NCI-H1105 treated with DMSO at 0.1 percent for 48 hours (cell line): ENCODE measurements around the gene CLEC4G.
"Not testable (repeated sequence)": the region's sequence is repeated elsewhere in the genome, so short reads cannot be mapped to it uniquely, and the experiment has no call there.

Experiments
- DNase-seq: peaks from one replicate; lab custom pipeline; 2025; lab: John Stamatoyannopoulos, UW

The CLEC4G gene, protein sequence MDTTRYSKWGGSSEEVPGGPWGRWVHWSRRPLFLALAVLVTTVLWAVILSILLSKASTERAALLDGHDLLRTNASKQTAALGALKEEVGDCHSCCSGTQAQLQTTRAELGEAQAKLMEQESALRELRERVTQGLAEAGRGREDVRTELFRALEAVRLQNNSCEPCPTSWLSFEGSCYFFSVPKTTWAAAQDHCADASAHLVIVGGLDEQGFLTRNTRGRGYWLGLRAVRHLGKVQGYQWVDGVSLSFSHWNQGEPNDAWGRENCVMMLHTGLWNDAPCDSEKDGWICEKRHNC

GRCh38 chr19:7732045-7732444 lies at the start of gene CLEC4G:
TSS of gene CLEC4G (minus strand) at chr19:7732110. CDS start at chr19:7732102, 8 bp downstream.
- no peak for DNase-seq

DNA sequence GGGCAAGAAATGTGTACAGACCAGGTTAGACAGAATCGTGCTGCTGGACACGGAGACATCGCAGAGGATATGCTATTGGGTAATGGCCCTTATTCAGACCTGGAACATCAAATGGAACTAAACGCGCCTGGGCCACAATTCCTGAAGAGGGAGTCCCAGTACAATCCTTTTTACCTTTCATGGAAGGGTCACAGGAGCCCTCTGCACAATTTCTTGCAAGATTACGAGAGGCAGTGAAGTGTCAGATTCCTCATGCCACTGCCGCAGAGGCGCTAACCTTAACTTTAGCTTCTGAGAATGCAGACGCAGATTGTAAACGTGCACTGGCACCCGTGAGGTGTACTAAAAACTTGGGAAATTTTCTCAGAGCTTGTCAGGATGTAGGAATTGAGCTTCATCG lies 49.2 kb upstream of the CLEC4G start:
- no peak for DNase-seq

- DNase-seq = no peak
These were observed 47.9 kb upstream of the CLEC4G start for GRCh38 chr19:7779631-7780486.

GRCh38 chr19:7778081-7778480 lies 46.2 kb upstream of the CLEC4G start:
- no peak for DNase-seq

- DNase-seq = no peak
These were observed 43.9 kb upstream of the CLEC4G start for GRCh38 chr19:7775761-7776160.

DNA sequence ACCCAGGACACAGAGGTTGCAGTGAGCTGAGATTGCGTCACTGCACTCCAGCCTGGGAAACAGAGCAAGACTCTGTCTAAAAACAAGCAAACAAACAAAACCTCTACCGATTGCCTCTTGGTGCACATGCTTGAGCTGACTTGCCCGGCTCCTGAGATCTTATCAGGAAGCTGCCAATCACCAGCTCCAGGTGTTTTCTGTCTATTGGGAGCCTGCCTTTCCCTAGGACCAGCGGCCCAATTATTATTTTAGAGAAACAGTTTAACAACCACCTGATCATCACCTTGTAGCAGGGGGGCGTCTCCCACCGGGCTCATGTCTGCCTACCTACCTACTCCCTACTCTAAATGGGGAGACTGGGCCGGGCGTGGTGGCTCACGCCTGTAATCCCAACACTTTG lies 41.9 kb upstream of the CLEC4G start:
- DNase-seq = no peak

- DNase-seq = no peak
These were observed 40.9 kb upstream of the CLEC4G start for GRCh38 chr19:7772752-7773291.

GRCh38 chr19:7771072-7771471 lies 39.2 kb upstream of the CLEC4G start:
- DNase-seq = no peak

DNA sequence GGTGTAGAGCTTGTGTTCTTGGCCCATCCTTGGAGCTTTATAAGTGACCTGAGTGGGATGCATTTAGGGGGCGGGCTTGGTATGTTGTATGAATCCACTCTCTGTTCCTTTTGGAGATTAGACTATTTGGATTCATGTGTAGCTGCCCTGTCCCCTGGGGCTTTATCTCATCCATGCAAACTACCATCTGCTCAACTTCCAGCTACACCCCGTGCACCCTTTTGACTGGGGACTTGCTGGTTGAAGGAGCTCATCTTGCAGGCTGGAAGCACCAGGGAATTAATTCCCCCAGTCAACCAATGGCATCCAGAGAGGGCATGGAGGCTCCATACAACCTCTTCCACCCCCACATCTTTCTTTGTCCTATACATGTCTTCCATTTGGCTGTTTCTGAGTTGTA lies 37.3 kb upstream of the CLEC4G start:
- no peak for DNase-seq

DNA sequence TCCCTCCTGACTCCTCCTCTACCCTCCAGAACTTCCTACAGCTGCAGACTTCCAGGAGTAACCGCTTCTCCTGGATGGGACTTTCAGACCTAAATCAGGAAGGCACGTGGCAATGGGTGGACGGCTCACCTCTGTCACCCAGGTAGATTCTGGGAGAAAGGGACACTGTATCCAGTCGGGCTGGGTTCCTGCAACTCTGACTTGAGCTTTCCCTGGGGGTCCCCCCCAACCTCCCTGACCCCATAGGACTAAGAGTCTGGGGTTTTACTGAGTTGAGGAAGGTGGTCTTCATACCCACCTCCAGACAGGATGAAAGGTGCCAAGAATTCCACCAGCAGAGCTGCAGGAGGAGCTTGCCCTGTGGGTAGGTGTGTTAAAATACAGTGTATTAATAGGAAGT lies 35.6 kb upstream of the CLEC4G start:
- DNase-seq = no peak

GRCh38 chr19:7766535-7766934 lies 34.6 kb upstream of the CLEC4G start:
- DNase-seq = no peak

DNA sequence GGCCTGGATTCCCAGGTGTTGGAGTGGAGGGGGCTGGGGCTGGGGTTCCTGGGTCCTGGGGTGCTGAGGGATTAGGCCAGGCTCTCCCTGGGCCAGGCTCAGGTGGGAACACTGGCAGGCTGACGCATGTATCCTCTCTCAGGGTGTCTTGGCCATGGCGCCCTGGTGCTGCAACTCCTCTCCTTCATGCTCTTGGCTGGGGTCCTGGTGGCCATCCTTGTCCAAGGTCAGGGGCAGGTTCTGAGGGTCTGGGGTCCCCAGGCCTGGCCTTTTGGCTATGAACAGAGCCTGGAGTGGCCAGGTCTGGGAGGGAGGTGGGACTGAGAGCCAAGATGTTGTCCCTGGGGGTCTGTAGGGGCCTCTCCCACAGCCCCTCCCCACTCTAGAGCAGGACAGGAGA lies 33.1 kb upstream of the CLEC4G start:
- DNase-seq = not testable (repeated sequence)

GRCh38 chr19:7764157-7764556 lies 32.2 kb upstream of the CLEC4G start:
- DNase-seq = not testable (repeated sequence)

DNA sequence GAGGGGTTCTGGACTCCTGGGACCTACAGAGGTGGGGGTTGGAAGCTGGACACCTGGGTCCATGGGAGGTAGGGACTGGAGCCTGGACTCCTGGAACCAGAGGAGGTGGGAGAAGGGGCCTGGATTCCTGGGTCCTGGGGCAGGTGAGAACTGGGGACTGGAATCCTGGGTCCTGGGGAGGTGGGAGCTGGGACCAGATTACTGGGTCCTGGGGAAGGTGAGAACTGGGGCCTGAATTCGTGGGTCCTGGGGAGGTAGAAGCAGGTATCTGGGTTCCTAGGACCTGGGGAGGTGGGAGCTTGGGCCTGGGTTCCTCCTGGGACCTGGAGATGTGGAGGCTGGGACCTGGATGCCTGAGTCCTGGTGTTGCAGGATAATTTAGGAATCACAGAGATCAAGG lies 31.8 kb upstream of the CLEC4G start:
- DNase-seq = no peak

DNA sequence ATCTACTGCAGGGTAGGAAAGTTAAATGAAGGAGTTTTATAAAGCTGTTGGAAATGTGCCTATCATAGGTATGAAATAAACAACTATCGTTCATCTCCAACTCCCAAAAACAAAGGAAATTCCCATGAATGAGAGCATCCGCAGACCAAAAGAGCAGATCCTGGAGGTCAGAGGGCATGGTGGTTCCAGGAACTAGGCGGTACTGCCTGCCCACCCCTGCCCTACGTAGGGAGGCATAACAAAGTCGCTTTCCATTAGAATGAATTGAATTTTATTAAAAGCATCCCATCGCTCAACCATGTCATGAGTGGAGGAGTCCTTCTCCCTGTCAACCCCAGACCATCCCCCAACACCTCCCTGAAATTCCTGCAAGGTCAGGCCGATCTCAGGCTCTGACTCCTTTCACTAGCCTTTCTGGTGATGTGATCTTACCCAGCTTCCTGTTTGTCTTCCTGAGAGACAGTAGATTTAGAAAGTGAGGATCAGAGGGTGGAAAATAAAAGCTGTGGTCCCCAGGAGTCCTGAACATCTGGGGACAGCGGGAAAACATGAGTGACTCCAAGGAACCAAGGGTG lies 30.9 kb upstream of the CLEC4G start, which contains the start of gene CLEC4M:
Gene CLEC4M, plus strand, starts transcription at position 525 of the 575 bp plus-strand sequence. Its CDS starts 24 bp downstream, at position 549.
- DNase-seq = no peak

- DNase-seq = no peak
These were observed 27.2 kb upstream of the CLEC4G start for GRCh38 chr19:7759156-7759555.

- no peak for DNase-seq
These were observed 25.4 kb upstream of the CLEC4G start for GRCh38 chr19:7757358-7757757.

GRCh38 chr19:7756258-7756657 lies 24.3 kb upstream of the CLEC4G start:
- no peak for DNase-seq

GRCh38 chr19:7751157-7751783 lies 19.4 kb upstream of the CLEC4G start:
- no peak for DNase-seq

- no peak for DNase-seq
These were observed 16.8 kb upstream of the CLEC4G start for GRCh38 chr19:7748756-7749155.

DNA sequence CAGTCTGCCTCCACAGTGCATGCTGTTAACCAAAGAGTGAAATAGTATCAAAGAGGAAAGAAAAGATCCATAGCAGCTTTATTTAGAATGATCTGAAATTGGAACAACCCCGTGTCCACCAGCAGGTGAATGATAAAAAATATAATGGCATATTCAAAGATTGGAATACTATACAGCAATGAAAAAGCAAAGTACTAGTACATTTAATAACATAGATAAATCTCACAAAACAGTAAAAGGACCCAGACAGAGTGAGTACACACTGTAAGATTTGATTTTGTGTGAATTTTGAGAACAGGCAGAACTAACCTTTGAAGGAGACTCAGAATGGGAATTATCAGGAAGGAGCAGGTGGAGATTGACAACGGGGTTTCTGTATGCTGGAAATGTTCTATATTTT lies 16.3 kb upstream of the CLEC4G start:
- DNase-seq = no peak
